Measurements from ENCODE around the gene RTEL1. TPM values are rescaled to one million over a fixed set of nuclear protein-coding genes. Genes with fewer than 3 reads are reported as not detected.

RTEL1 gene
- total RNA-seq, 2 donors from 2014 or later, result 7.3 to 50.4 TPM

GRCh38 chr20:63739130-63740069, 81.3 kb downstream of the RTEL1 start, which contains the start of gene SLC2A4RG:
TSS of gene SLC2A4RG (plus strand) at chr20:63739776. CDS start at chr20:63739913, 137 bp downstream.
- peak; percentile 77 for ATAC-seq

GRCh38 chr20:63740070-63740626, 82.0 kb downstream of the RTEL1 start:
- DNase-seq (peak in 3 of 4 donors; percentile 33 to 50 (median 49)), ATAC-seq (peak; percentile 13)
- Histone ChIP-seq H3K4me1 (peaks cover 43% of the 10 kb centered on the region), H3K27ac (peak overlapping the region; percentile 85 to 96 (median 89)), H3K9me3 (no peaks in the 10 kb centered on the region), H3K4me3 (peak overlapping the region; percentile 14 to 27), H3K27me3 (no peaks in the 10 kb centered on the region), H3K36me3 (replicated peaks in 1 of 2; ENCODE audit: insufficient read depth in 1 of 2, low read depth in 2 of 2) (peaks cover 0 to 2% of the 10 kb centered on the region in 2 donors)
- intact Hi-C loops (cut with DNase I), result no loop called here
- TF ChIP-seq POLR2A (IDR thresholded peaks at IDR 0.05) (no peak), CTCF (IDR thresholded peaks at IDR 0.05) (no peak)
- 0% methylated on average over 37 of the region's 80 CpGs; no CpG with 5 or more reads in 1 of the 2 donors for WGBS, 2 donors

More at GRCh38 chr20:63739130-63740069, 81.3 kb downstream of the RTEL1 start, which contains the start of gene SLC2A4RG:
- peak; percentile 78 to 87 (median 82) for DNase-seq
- H3K9me3 ChIP-seq, result no peaks in the 10 kb centered on the region
- TF ChIP-seq POLR2A (IDR thresholded peaks at IDR 0.05) (peak in 2 of 3 donors; percentile 14 to 15), CTCF (IDR thresholded peaks at IDR 0.05) (no peak)
- 0 to 1% methylated on average over 4 to 48 of the region's 136 CpGs for WGBS, 2 donors
- peak within 1 kb of the TSS; percentile 85 to 96 (median 89) for H3K27ac ChIP-seq
- no peaks in the 10 kb centered on the region for H3K27me3 ChIP-seq
- intact Hi-C loops (cut with DNase I), result loop anchor here (5.0 to 10.0 kb wide), 2 partner anchors 37 to 85 kb away; partner anchors contain the start of genes RTEL1 and STMN3
- peaks cover 43% of the 10 kb centered on the region for H3K4me1 ChIP-seq
- H3K4me3 ChIP-seq, result peak within 1 kb of the TSS; percentile 14 to 27
- peaks cover 0 to 2% of the 10 kb centered on the region in 2 donors for H3K36me3 ChIP-seq (replicated peaks in 1 of 2; ENCODE audit: insufficient read depth in 1 of 2, low read depth in 2 of 2)

- intact Hi-C loops (cut with DNase I), result no loop called here
- no peaks in the 10 kb centered on the region for H3K9me3 ChIP-seq
- peaks cover 0 to 2% of the 10 kb centered on the region in 2 donors for H3K36me3 ChIP-seq (replicated peaks in 1 of 2; ENCODE audit: insufficient read depth in 1 of 2, low read depth in 2 of 2)
- no peaks in the 10 kb centered on the region for H3K27me3 ChIP-seq
- DNase-seq (peak; percentile 94 to 98 (median 96)), ATAC-seq (peak; percentile 76)
- TF ChIP-seq POLR2A (IDR thresholded peaks at IDR 0.05), result peak; percentile 24 to 76 (median 67)
- TF ChIP-seq CTCF (IDR thresholded peaks at IDR 0.05), result peak; percentile 11 to 67 (median 44)
- peak overlapping the region; percentile 85 to 96 (median 89) for H3K27ac ChIP-seq
- H3K4me1 ChIP-seq, result peaks cover 43% of the 10 kb centered on the region
- WGBS, 2 donors, result 0% methylated on average over 2 to 27 of the region's 29 CpGs
- H3K4me3 ChIP-seq, result peak overlapping the region; percentile 14 to 27
Measured at GRCh38 chr20:63740627-63741353, 82.7 kb downstream of the RTEL1 start.

GRCh38 chr20:63741354-63741675, 83.2 kb downstream of the RTEL1 start:
- no peaks in the 10 kb centered on the region for H3K9me3 ChIP-seq
- 12% methylated on average over 6 of the region's 6 CpGs; no CpG with 5 or more reads in 1 of the 2 donors for WGBS, 2 donors
- TF ChIP-seq CTCF (IDR thresholded peaks at IDR 0.05) (no peak), POLR2A (IDR thresholded peaks at IDR 0.05) (no peak)
- DNase-seq (no peak), ATAC-seq (no peak)
- H3K27me3 ChIP-seq, result no peaks in the 10 kb centered on the region
- H3K27ac ChIP-seq, result peak overlapping the region; percentile 85 to 96 (median 89)
- no peak overlapping the region for H3K4me3 ChIP-seq
- H3K4me1 ChIP-seq, result peaks cover 43% of the 10 kb centered on the region
- H3K36me3 ChIP-seq (replicated peaks in 1 of 2; ENCODE audit: insufficient read depth in 1 of 2, low read depth in 2 of 2), result peaks cover 0 to 2% of the 10 kb centered on the region in 2 donors
- intact Hi-C loops (cut with DNase I), result no loop called here

All from body of pancreas (tissue), 4 donors.